ENCODE data around the gene C1QTNF9. TPM values are rescaled to one million over a fixed set of nuclear protein-coding genes. Genes with fewer than 3 reads are reported as not detected.

The C1QTNF9 gene
- total and polyA plus RNA-seq, 4 donors = 0.10 to 0.25 (median 0.19) TPM; not detected in 1

DNA sequence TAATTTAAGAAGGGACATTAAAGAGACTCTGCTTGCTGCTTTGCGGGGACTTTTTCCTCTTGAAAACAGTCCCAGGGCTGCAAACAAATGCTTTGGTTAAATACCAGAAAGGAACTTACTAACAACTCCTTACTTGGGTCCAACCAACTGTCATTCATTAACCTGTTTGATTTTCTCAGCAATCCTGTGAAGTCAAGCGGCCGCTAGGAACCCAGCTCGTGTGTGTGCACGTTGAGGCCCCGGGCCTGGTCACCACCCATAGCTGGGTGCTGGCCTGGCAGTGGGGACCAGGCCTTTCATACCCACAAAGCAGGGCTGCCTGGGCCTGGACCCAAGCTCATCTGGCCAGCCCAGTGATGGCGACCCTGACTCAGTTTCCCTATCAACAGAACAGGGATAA lies 50.7 kb downstream of the C1QTNF9 start:
- Histone ChIP-seq H3K9ac (ENCODE audit: low read depth in 1 of 2, low read length in 2 of 2) (no peak overlapping the region), H3K27me3 (ENCODE audit: control insufficient read depth in 4 of 4, insufficient read depth in 4 of 4, low read length in 3 of 4) (no peaks in the 10 kb centered on the region), H3K9me3 (ENCODE audit: control insufficient read depth in 4 of 4, low read length in 3 of 4) (no peaks in the 10 kb centered on the region), H3K27ac (ENCODE audit: low read depth in 1 of 2, low read length in 2 of 2) (no peak overlapping the region), H3K4me1 (ENCODE audit: control insufficient read depth in 4 of 4, insufficient read depth in 4 of 4, low read length in 3 of 4) (no peaks in the 10 kb centered on the region), H3K4me3 (ENCODE audit: low read depth in 1 of 3, low read length in 3 of 3) (no peak overlapping the region), H3K36me3 (ENCODE audit: control insufficient read depth in 4 of 4, insufficient read depth in 3 of 4, low read depth in 1 of 4, low read length in 3 of 4) (no peaks in the 10 kb centered on the region)
- TF ChIP-seq NR2F2 (IDR thresholded peaks at IDR 0.05) (no peak), GABPA (IDR thresholded peaks at IDR 0.05 in 1 of 2, conservative IDR thresholded peaks at IDR 0.05 in 1 of 2) (no peak), FOXA2 (IDR thresholded peaks at IDR 0.05) (no peak), HNF4G (IDR thresholded peaks at IDR 0.05) (no peak), JUND (IDR thresholded peaks at IDR 0.05) (no peak)
- TF ChIP-seq, protein P1, sequence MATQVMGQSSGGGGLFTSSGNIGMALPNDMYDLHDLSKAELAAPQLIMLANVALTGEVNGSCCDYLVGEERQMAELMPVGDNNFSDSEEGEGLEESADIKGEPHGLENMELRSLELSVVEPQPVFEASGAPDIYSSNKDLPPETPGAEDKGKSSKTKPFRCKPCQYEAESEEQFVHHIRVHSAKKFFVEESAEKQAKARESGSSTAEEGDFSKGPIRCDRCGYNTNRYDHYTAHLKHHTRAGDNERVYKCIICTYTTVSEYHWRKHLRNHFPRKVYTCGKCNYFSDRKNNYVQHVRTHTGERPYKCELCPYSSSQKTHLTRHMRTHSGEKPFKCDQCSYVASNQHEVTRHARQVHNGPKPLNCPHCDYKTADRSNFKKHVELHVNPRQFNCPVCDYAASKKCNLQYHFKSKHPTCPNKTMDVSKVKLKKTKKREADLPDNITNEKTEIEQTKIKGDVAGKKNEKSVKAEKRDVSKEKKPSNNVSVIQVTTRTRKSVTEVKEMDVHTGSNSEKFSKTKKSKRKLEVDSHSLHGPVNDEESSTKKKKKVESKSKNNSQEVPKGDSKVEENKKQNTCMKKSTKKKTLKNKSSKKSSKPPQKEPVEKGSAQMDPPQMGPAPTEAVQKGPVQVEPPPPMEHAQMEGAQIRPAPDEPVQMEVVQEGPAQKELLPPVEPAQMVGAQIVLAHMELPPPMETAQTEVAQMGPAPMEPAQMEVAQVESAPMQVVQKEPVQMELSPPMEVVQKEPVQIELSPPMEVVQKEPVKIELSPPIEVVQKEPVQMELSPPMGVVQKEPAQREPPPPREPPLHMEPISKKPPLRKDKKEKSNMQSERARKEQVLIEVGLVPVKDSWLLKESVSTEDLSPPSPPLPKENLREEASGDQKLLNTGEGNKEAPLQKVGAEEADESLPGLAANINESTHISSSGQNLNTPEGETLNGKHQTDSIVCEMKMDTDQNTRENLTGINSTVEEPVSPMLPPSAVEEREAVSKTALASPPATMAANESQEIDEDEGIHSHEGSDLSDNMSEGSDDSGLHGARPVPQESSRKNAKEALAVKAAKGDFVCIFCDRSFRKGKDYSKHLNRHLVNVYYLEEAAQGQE (IDR thresholded peaks at IDR 0.05) = no peak
- TF ChIP-seq, protein P2, sequence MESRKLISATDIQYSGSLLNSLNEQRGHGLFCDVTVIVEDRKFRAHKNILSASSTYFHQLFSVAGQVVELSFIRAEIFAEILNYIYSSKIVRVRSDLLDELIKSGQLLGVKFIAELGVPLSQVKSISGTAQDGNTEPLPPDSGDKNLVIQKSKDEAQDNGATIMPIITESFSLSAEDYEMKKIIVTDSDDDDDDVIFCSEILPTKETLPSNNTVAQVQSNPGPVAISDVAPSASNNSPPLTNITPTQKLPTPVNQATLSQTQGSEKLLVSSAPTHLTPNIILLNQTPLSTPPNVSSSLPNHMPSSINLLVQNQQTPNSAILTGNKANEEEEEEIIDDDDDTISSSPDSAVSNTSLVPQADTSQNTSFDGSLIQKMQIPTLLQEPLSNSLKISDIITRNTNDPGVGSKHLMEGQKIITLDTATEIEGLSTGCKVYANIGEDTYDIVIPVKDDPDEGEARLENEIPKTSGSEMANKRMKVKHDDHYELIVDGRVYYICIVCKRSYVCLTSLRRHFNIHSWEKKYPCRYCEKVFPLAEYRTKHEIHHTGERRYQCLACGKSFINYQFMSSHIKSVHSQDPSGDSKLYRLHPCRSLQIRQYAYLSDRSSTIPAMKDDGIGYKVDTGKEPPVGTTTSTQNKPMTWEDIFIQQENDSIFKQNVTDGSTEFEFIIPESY (IDR thresholded peaks at IDR 0.05) = no peak
- DNase-seq (ENCODE audit: low spot score) = no peak
- 66% methylated on average over 7 of the region's 7 CpGs for WGBS

DNA sequence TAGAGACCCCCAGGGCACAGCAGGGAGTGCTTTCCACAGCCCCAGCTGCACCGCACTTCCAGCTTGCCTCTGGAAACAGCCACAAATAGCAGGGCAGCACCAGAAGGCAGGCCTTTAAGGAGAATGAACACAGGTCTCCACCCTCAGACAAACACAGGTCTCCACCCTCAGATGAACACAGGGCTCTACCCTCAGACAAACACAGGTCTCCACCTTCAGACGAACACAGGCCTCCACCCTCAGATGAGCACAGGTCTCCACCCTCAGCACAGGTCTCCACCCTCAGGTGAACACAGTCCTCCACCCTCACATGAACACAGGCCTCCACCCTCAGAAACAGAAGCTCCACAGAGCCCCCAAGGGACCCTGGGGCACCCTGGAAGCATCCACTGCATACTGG lies 51.7 kb downstream of the C1QTNF9 start:
- H3K27me3 ChIP-seq (ENCODE audit: control insufficient read depth in 4 of 4, insufficient read depth in 4 of 4, low read length in 3 of 4) = no peaks in the 10 kb centered on the region
- no peaks in the 10 kb centered on the region for H3K9me3 ChIP-seq (ENCODE audit: control insufficient read depth in 4 of 4, low read length in 3 of 4)
- no peak for DNase-seq (ENCODE audit: low spot score)
- H3K4me3 ChIP-seq (ENCODE audit: low read depth in 1 of 3, low read length in 3 of 3) = no peak overlapping the region
- no peak for TF ChIP-seq SP1 (IDR thresholded peaks at IDR 0.05)
- TF ChIP-seq, protein P3, sequence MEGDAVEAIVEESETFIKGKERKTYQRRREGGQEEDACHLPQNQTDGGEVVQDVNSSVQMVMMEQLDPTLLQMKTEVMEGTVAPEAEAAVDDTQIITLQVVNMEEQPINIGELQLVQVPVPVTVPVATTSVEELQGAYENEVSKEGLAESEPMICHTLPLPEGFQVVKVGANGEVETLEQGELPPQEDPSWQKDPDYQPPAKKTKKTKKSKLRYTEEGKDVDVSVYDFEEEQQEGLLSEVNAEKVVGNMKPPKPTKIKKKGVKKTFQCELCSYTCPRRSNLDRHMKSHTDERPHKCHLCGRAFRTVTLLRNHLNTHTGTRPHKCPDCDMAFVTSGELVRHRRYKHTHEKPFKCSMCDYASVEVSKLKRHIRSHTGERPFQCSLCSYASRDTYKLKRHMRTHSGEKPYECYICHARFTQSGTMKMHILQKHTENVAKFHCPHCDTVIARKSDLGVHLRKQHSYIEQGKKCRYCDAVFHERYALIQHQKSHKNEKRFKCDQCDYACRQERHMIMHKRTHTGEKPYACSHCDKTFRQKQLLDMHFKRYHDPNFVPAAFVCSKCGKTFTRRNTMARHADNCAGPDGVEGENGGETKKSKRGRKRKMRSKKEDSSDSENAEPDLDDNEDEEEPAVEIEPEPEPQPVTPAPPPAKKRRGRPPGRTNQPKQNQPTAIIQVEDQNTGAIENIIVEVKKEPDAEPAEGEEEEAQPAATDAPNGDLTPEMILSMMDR (IDR thresholded peaks at IDR 0.05; ENCODE audit: low read depth, low read length, missing input control) = no peak
- no peak for TF ChIP-seq FOXA2 (IDR thresholded peaks at IDR 0.05)
- TF ChIP-seq, protein P4, sequence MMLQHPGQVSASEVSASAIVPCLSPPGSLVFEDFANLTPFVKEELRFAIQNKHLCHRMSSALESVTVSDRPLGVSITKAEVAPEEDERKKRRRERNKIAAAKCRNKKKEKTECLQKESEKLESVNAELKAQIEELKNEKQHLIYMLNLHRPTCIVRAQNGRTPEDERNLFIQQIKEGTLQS (IDR thresholded peaks at IDR 0.05) = no peak
- no peak for TF ChIP-seq NR2F2 (IDR thresholded peaks at IDR 0.05)
- no peak overlapping the region for H3K27ac ChIP-seq (ENCODE audit: low read depth in 1 of 2, low read length in 2 of 2)
- H3K36me3 ChIP-seq (ENCODE audit: control insufficient read depth in 4 of 4, insufficient read depth in 3 of 4, low read depth in 1 of 4, low read length in 3 of 4) = no peaks in the 10 kb centered on the region
- 91% methylated on average over 2 of the region's 2 CpGs for WGBS
- H3K4me1 ChIP-seq (ENCODE audit: control insufficient read depth in 4 of 4, insufficient read depth in 4 of 4, low read length in 3 of 4) = no peaks in the 10 kb centered on the region
- no peak overlapping the region for H3K9ac ChIP-seq (ENCODE audit: low read depth in 1 of 2, low read length in 2 of 2)

Data from liver (tissue), 9 donors.